ENCODE measurements around the gene SLC35F6. TPM values are rescaled to one million over a fixed set of nuclear protein-coding genes. Genes with fewer than 3 reads are reported as not detected.
"Not testable (repeated sequence)": the region's sequence is repeated elsewhere in the genome, so short reads cannot be mapped to it uniquely, and the experiment has no call there.

SLC35F6 gene
- total RNA-seq, 2 experiments from 2014 or later, result 2.0 to 2.7 TPM

DNA sequence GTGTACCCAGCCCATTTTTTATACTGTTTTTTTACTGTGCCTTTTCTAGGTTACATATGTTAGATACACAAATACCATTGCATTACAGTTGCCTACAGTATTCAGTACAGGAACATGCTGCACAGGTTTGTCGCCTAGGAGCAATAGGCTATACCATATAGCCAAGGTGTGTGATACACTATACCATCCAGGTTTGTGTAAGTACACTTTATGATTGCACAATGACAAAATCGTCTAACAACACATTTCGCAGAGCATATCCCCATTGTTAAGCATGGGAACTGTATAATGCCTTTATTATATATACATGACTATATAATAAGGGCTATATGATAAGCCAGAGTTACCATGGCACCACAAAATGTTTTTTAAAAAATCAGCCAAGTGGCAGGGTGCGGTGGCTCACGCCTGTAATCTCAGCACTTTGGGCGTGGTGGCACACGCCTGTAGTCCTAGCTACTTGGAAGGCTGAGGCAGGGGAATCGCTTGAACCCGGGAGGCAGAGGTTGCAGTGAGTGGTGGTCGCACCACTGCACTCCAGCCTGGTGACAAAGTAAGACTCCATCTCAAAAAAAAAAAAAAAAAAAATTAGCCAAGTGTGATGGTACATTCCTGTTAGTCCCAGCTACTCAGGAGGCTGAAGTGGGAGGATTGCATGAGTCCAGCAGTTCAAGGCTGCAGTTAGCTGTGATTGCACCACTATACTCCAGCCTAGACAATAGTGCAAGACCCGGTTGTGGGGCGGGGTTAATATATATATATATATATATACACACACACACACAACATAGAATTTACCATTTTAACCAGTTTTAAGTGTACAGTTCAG, 19.0 kb downstream of the SLC35F6 start:
- Mint-ChIP-seq H3K9me3 (no peaks in the 10 kb centered on the region), H3K4me3 (no peak overlapping the region)
- intact Hi-C loops (cut with micrococcal nuclease), result loop anchor here (10.0 kb wide), 1 partner anchor 748 kb away; the partner anchor contains the start of gene RAB10

DNA sequence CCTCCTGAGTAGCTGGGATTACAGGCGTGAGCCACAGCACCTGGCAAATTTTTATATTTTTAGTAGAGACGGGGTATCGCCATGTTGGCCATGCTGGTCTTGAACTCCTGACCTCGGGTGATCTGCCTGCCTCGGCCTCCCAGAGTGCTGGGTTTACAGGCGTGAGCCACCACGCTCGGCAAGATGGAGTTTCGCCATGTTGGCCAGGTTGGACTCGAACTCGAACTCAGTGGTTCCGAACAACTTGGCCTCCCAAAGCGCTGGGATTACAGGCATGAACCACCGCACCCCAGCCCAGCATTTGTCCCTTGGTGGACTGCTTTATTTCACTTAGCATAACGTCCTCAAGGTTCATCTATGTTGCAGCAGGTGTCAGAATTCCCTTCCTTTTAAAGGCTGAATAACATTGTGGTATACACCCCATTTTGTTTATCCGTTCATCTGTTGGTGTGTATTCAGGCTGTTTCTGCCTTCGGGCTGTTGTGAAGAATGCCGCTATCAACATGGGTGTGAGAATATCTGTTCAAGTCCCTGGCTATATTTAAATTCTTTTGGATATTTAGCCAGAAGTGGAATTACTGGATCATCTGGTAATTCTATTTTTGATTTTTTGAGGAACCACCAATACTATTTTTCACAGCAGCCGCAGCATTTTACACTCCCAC, 20.6 kb downstream of the SLC35F6 start:
- H3K4me3 Mint-ChIP-seq, result peak overlapping the region; percentile 71
- peaks cover 21% of the 10 kb centered on the region for H3K36me3 Mint-ChIP-seq (ENCODE audit: low read depth)
- CTCF ChIA-PET, result no interaction called here
- intact Hi-C loops (cut with micrococcal nuclease), result loop anchor here (1.0 to 10.0 kb wide), 6 partner anchors 13 to 907 kb away; partner anchors contain the start of genes ASXL2, DPYSL5, RAB10 and SLC35F6
- H3K27me3 Mint-ChIP-seq (ENCODE audit: low read depth), result peaks cover 18% of the 10 kb centered on the region
- no peak overlapping the region for H3K27ac Mint-ChIP-seq
- DNase-seq, result no peak
- peaks cover 10% of the 10 kb centered on the region for H3K4me1 Mint-ChIP-seq (ENCODE audit: low read depth)
- H3K9me3 Mint-ChIP-seq, result no peaks in the 10 kb centered on the region

More for the DNA sequence above, 19.0 kb downstream of the SLC35F6 start:
- no peak overlapping the region for H3K27ac Mint-ChIP-seq
- DNase-seq, result no peak
- CTCF ChIA-PET, result interaction anchor here (0.6 to 0.7 kb wide), 3 partner anchors 380 to 1576 kb away, joined by 3 to 5 read pairs (median 5); no protein-coding TSS in a partner anchor
- peaks cover 17% of the 10 kb centered on the region for H3K4me1 Mint-ChIP-seq (ENCODE audit: low read depth)
- H3K36me3 Mint-ChIP-seq (ENCODE audit: low read depth), result peaks cover 12% of the 10 kb centered on the region
- peaks cover 9% of the 10 kb centered on the region for H3K27me3 Mint-ChIP-seq (ENCODE audit: low read depth)

DNA sequence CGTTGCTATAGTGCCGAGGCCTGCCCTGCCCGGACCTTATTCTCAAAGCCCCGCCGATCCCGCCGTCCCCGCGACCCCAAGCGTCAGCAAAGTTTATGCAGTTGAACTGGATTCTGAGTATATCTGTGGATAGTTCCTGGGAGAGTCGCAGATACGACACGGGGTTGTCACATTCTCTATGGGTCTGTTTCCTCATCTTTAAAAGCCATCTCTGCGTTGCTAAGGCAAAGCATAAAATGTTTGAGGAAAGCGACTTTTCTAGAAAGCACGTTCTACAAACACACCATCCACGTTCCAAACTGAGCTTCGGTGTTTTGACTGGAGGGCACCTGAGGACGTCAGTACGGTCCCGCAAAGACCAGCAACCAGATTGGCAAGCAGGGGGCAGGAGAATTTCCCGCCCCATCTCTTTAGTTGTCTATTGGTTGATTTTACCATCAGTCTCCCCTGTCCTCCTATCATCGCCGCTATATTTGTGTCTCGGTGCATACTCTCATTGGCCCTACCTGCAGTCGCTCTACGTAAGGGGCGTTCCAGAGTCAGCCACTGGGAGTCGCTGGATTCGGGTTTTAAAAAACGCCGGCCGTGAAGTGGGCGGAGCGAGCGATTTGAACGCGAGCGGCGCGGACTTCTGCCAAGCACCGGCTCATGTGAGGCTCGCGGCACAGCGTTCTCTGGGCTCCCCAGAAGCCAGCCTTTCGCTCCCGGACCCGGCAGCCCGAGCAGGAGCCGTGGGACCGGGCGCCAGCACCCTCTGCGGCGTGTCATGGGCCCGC, 21.5 kb downstream of the SLC35F6 start, which contains the start of gene CENPA:
Gene CENPA, plus strand, starts transcription at position 626 of the 776 bp plus-strand sequence. Its CDS starts 141 bp downstream, at position 767.
- peaks cover 19% of the 10 kb centered on the region for H3K36me3 Mint-ChIP-seq (ENCODE audit: low read depth)
- intact Hi-C loops (cut with micrococcal nuclease), result loop anchor here (1.0 to 10.0 kb wide), 6 partner anchors 14 to 908 kb away; partner anchors contain the start of genes ASXL2, DPYSL5, RAB10 and SLC35F6
- H3K4me1 Mint-ChIP-seq (ENCODE audit: low read depth), result peaks cover 10% of the 10 kb centered on the region
- peak within 1 kb of the TSS; percentile 15 for H3K27ac Mint-ChIP-seq
- peaks cover under 1% of the 10 kb centered on the region for H3K9me3 Mint-ChIP-seq
- peak; percentile 98 for DNase-seq
- CTCF ChIA-PET, result interaction anchor here (1.1 kb wide), 1 partner anchor 10 kb away, joined by 3 read pairs; no protein-coding TSS in a partner anchor
- peaks cover 20% of the 10 kb centered on the region for H3K27me3 Mint-ChIP-seq (ENCODE audit: low read depth)
- peak within 1 kb of the TSS; percentile 72 for H3K4me3 Mint-ChIP-seq

DNA sequence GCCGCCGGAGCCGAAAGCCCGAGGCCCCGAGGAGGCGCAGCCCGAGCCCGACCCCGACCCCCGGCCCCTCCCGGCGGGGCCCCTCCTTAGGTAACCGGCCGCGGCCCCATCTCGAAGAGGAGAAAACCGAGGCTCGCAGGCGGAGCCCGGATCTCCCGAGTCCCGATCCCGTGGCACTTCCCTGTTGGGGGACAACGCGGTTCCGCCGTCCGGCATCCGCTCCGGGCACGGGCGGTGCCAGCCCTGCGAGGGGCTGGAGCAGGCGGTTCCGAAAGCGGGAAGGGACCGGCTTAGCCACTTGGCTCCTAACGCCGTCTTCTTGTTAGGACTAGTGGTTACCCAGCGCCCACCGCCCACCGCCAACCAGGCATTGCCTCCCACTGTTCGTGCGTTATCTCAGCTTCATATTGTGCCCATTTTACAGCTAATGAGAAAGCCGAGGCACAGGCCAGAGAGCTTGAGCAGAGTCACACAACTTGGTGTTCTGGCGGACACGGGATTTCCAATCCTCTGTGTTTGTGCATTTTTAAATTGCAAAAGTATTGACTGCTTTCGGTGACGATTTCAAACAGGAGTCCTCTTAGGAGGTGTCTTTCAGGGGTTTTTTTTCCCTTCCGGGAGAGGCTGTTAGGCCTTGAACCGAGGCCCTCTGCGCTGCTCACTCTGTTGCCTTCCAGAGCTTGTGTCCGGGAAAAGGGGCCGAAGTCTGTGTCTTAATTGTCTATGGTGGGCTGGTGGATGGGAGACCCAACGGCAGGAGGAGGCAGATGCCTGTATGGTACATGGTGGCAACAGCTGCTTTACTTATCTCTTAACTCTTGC, 22.3 kb downstream of the SLC35F6 start:
- H3K27ac Mint-ChIP-seq, result no peak overlapping the region
- peaks cover 20% of the 10 kb centered on the region for H3K27me3 Mint-ChIP-seq (ENCODE audit: low read depth)
- H3K4me1 Mint-ChIP-seq (ENCODE audit: low read depth), result peaks cover 10% of the 10 kb centered on the region
- CTCF ChIA-PET, result interaction anchor here (1.1 kb wide), 2 partner anchors 9 to 14 kb away, joined by 3 read pairs; no protein-coding TSS in a partner anchor
- H3K36me3 Mint-ChIP-seq (ENCODE audit: low read depth), result peaks cover 25% of the 10 kb centered on the region
- peaks cover 5% of the 10 kb centered on the region for H3K9me3 Mint-ChIP-seq
- intact Hi-C loops (cut with micrococcal nuclease), result loop anchor here (5.0 to 10.0 kb wide), 3 partner anchors 61 to 909 kb away; partner anchors contain the start of genes ASXL2, DPYSL5 and RAB10
- DNase-seq, result peak; percentile 34
- peak overlapping the region; percentile 72 for H3K4me3 Mint-ChIP-seq

DNA sequence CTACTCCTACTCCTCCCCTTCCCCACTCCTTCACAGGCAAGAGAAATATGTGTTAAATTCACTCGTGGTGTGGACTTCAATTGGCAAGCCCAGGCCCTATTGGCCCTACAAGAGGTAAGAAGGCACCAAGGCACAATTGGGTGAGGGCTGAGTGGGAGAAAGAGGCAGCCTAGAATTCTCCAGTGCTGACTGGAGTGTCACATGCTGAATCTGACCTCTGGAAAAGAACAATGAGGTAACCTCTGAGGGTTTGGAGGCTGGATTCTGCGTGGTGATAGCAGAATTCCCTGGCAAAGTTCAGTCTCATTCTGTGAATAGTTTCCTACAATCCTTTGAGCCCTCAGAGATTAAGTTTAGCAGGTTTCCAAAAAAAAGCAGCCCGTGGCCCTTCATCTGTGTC, 28.6 kb downstream of the SLC35F6 start:
- CTCF ChIA-PET, result interaction anchor here (0.5 kb wide), 1 partner anchor 60 kb away, joined by 3 read pairs; no protein-coding TSS in a partner anchor
- Mint-ChIP-seq H3K4me1 (ENCODE audit: low read depth) (peaks cover 4% of the 10 kb centered on the region), H3K36me3 (ENCODE audit: low read depth) (peaks cover 50% of the 10 kb centered on the region), H3K4me3 (no peak overlapping the region), H3K27me3 (ENCODE audit: low read depth) (peaks cover 14% of the 10 kb centered on the region), H3K27ac (no peak overlapping the region), H3K9me3 (peaks cover 5% of the 10 kb centered on the region)
- DNase-seq, result no peak
- intact Hi-C loops (cut with micrococcal nuclease), result no loop called here

DNA sequence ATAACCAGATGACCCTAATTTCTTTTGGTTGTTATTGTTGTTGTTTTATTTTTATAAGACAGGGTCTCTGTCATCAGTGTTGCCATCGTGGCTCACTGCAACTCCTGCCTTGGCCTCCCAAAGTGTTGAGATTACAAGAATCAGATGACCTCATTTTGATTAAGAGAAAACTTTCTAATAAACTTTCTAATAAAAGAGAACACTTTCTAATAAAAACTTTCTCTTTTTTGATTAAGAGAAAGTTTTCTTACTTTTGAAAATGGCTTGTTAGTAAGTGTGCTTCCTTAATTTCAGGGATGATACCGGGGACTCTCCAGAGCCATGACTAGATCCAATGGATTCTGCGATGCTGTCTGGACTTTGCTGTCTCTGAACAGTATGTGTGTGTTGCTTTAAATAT, 29.4 kb downstream of the SLC35F6 start:
- Mint-ChIP-seq H3K9me3 (peaks cover 5% of the 10 kb centered on the region), H3K36me3 (ENCODE audit: low read depth) (peaks cover 45% of the 10 kb centered on the region), H3K4me1 (ENCODE audit: low read depth) (no peaks in the 10 kb centered on the region), H3K27ac (no peak overlapping the region), H3K4me3 (no peak overlapping the region), H3K27me3 (ENCODE audit: low read depth) (peaks cover 7% of the 10 kb centered on the region)
- intact Hi-C loops (cut with micrococcal nuclease), result no loop called here
- no peak for DNase-seq
- CTCF ChIA-PET, result no interaction called here

DNA sequence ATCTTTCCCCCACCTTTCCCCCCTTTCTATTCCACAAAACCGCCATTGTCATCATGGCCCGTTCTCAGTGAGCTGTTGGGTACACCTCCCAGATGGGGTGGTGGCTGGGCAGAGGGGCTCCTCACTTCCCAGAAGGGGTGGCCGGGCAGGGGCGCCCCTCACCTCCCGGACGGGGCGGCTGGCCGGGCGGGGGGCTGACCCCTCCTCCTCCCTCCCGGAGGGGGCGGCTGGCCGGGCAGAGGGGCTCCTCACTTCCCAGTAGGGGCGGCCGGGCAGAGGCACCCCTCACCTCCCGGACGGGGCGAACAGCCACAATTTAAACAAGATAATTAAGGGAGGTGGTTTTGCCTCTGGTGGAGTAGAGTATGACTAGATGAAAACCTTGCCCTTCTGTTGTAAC, 31.1 kb downstream of the SLC35F6 start:
- CTCF ChIA-PET; H3K27me3 Mint-ChIP-seq (ENCODE audit: low read depth); H3K9me3 Mint-ChIP-seq; H3K27ac Mint-ChIP-seq; DNase-seq; H3K4me3 Mint-ChIP-seq; H3K4me1 Mint-ChIP-seq (ENCODE audit: low read depth); intact Hi-C loops (cut with micrococcal nuclease): not testable (repeated sequence)
- H3K36me3 Mint-ChIP-seq (ENCODE audit: low read depth), result peaks cover 35% of the 10 kb centered on the region

DNA sequence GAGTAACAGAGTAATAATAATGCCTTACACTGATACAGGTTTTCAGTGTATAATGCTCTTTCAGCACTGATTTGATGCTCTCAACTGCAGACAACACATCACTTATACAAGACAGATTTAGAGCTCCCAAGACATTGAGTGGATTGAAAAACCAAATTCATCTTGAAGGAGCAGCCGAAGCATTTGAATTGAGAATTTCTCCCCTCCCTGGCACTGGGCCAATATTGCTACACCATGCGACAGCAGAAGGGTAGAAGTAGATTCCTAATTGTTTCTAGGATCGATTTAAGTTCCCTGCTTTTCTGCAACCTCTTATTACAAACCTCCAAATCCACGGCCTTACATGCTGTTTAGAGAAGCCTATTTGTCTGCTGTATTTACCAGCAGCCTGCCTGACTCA, 37.2 kb downstream of the SLC35F6 start:
- CTCF ChIA-PET, result no interaction called here
- no peaks in the 10 kb centered on the region for H3K27me3 Mint-ChIP-seq (ENCODE audit: low read depth)
- no peak for DNase-seq
- peaks cover 4% of the 10 kb centered on the region for H3K36me3 Mint-ChIP-seq (ENCODE audit: low read depth)
- no peak overlapping the region for H3K4me3 Mint-ChIP-seq
- H3K4me1 Mint-ChIP-seq (ENCODE audit: low read depth), result peaks cover 2% of the 10 kb centered on the region
- no peak overlapping the region for H3K27ac Mint-ChIP-seq
- H3K9me3 Mint-ChIP-seq, result no peaks in the 10 kb centered on the region
- intact Hi-C loops (cut with micrococcal nuclease), result no loop called here

DNA sequence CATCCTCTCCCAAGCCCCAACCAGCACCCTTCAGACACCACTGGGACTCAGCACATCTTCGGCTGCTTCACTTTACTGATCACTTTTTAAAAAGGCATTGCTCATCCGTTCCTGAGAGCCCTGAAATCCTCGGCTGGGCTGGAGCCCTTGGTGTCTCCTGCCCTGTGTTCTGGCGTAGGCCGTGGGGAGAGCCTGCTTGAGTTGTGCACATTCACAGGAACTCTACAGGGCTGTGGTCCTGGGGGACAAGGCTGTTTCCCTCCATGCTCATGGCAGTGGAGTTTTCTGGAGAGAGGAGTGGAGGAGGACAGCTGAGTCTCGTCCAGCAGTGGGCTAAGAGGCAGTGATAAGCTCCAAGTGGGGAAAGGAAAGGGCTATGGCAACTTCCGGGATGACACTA, 37.7 kb downstream of the SLC35F6 start:
- Mint-ChIP-seq H3K36me3 (ENCODE audit: low read depth) (peaks cover 3% of the 10 kb centered on the region), H3K9me3 (no peaks in the 10 kb centered on the region), H3K27ac (no peak overlapping the region), H3K4me3 (no peak overlapping the region), H3K27me3 (ENCODE audit: low read depth) (no peaks in the 10 kb centered on the region), H3K4me1 (ENCODE audit: low read depth) (peaks cover 2% of the 10 kb centered on the region)
- no peak for DNase-seq
- CTCF ChIA-PET, result no interaction called here
- intact Hi-C loops (cut with micrococcal nuclease), result no loop called here

DNA sequence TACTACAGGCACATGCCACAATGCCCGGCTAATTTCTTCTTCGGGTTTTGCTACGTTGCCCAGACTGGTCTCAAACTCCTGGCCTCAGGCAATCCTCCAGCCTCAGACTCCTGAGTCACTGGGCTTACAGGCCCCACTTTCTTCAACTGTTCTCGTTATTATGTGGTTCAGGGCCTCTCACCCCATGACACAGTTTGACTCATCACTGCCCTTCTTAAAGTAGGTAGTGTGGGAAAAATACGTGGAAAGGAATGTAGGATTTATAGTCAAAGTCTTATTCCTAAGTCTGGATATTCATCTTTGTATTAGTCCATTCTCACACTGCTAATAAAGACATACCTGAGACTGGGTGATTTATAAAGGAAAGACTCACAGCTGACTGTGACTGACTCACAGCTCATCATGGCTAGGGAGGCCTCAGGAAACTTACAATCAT, 41.2 kb downstream of the SLC35F6 start:
- DNase-seq, result no peak
- Mint-ChIP-seq H3K27me3 (ENCODE audit: low read depth) (no peaks in the 10 kb centered on the region), H3K4me3 (no peak overlapping the region), H3K36me3 (ENCODE audit: low read depth) (no peaks in the 10 kb centered on the region), H3K9me3 (no peaks in the 10 kb centered on the region), H3K4me1 (ENCODE audit: low read depth) (peaks cover 17% of the 10 kb centered on the region), H3K27ac (no peak overlapping the region)
- CTCF ChIA-PET, result no interaction called here
- intact Hi-C loops (cut with micrococcal nuclease), result no loop called here

DNA sequence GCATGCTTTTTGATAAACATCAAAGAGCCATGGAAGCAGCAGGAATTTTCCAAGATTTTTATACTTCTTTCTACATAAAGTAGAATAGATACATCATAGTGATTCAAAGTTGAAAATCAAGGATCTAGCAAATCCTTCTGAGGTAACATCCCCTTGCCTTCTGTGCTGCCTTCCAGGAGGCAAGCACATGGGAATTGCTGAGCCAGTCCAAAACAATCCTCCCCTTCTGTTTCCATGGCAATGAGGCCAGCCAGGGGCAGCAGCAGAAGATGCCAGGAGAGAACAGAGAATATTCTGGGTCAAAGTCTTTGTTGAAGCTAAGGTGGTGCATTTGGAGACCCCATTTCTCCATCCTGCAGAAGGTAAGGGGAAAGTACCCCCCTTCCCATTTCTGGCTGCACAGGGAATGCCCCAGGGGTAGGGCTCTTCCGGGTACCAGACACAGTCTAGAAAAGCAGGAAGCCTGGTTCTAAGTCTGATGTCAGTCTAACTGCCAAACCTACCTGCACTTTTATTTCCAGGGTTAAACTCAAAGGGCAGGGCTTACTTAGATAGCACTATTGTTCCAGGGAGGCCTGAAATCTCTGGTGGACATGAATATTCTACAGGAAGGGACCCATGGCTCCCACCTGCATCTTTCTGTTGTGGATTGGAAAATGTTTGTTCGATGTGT, 43.8 kb downstream of the SLC35F6 start:
- no peak for DNase-seq
- no peaks in the 10 kb centered on the region for H3K27me3 Mint-ChIP-seq (ENCODE audit: low read depth)
- intact Hi-C loops (cut with micrococcal nuclease), result no loop called here
- peaks cover 38% of the 10 kb centered on the region for H3K4me1 Mint-ChIP-seq (ENCODE audit: low read depth)
- H3K4me3 Mint-ChIP-seq, result no peak overlapping the region
- H3K36me3 Mint-ChIP-seq (ENCODE audit: low read depth), result no peaks in the 10 kb centered on the region
- H3K9me3 Mint-ChIP-seq, result no peaks in the 10 kb centered on the region
- H3K27ac Mint-ChIP-seq, result no peak overlapping the region
- CTCF ChIA-PET, result no interaction called here
